GM23338 (cell line): ENCODE data around the gene NBDY. TPM values are rescaled to one million over a fixed set of nuclear protein-coding genes. Genes with fewer than 3 reads are reported as not detected.

Experiments
- ATAC-seq: fragments of 200-7000 bp; cut with Tn5 transposase; 3 replicates; pipeline ENCODE4 v1.9.1; 2020
- DNase-seq: peaks from one replicate; pipeline ENCODE4 v3.0.0-alpha.2; 2015; ENCODE audit warnings: low spot score
- H2AFZ ChIP-seq: fragments of 200-600 bp; sonication (generic); 2 replicates; pipeline ENCODE4 v1.8.0; 2016; ENCODE audit warnings: antibody characterized with exemption, mild to moderate bottlenecking, moderate library complexity
- H3F3A ChIP-seq: fragments of 200-600 bp; sonication (generic); replicated peaks from 2 replicates; pipeline ENCODE4 v1.8.0; 2017; ENCODE audit warnings: antibody characterized with exemption, mixed run types, low read depth
- H3K27ac ChIP-seq: fragments of 200-600 bp; sonication (generic); 2 replicates; pipeline ENCODE4 v1.6.1; 2016; ENCODE audit warnings: low read depth
- H3K27me3 ChIP-seq: fragments of 200-600 bp; sonication (generic); 2 replicates; pipeline ENCODE4 v1.8.0; 2016; ENCODE audit warnings: mild to moderate bottlenecking, mixed run types, moderate library complexity; ENCODE audit not compliant: insufficient read depth
- H3K36me3 ChIP-seq: fragments of 200-600 bp; sonication (generic); 2 replicates; pipeline ENCODE4 v1.8.0; 2016; ENCODE audit warnings: mild to moderate bottlenecking; ENCODE audit not compliant: insufficient read depth
- H3K4me1 ChIP-seq: fragments of 200-600 bp; sonication (generic); 2 replicates; pipeline ENCODE4 v1.8.0; 2016; ENCODE audit warnings: mild to moderate bottlenecking, moderate library complexity; ENCODE audit not compliant: insufficient read depth
- H3K4me2 ChIP-seq: fragments of 200-600 bp; sonication (generic); 2 replicates; pipeline ENCODE4 v1.7.1; 2017; ENCODE audit warnings: mixed run types
- H3K4me3 ChIP-seq: fragments of 200-600 bp; sonication (generic); 2 replicates; pipeline ENCODE4 v1.6.1; 2016; ENCODE audit warnings: mixed run types
- H3K79me2 ChIP-seq: fragments of 200-600 bp; sonication (generic); replicated peaks from 2 replicates; pipeline ENCODE4 v1.8.0; 2017; ENCODE audit warnings: mild to moderate bottlenecking; ENCODE audit not compliant: insufficient read depth
- H3K9me2 ChIP-seq: fragments of 200-600 bp; sonication (generic); 2 replicates; pipeline ENCODE4 v1.8.0; 2017; ENCODE audit not compliant: insufficient read depth
- H4K20me1 ChIP-seq: fragments of 200-600 bp; sonication (generic); replicated peaks from 2 replicates; pipeline ENCODE4 v1.8.0; 2017; ENCODE audit warnings: mild to moderate bottlenecking; ENCODE audit not compliant: insufficient read depth
- H3K27ac Mint-ChIP-seq: 2 replicates; pipeline ENCODE4 v1.8.0; 2020; ENCODE audit warnings: inconsistent platforms, mild to moderate bottlenecking, moderate library complexity, mixed read lengths
- H3K27me3 Mint-ChIP-seq: 3 replicates; pipeline ENCODE4 v1.8.0; 2022; ENCODE audit warnings: low read depth, mild to moderate bottlenecking, moderate library complexity, mixed read lengths, inconsistent platforms; ENCODE audit not compliant: insufficient read depth, poor library complexity
- H3K36me3 Mint-ChIP-seq: 3 replicates; pipeline ENCODE4 v1.8.0; 2021; ENCODE audit warnings: low read depth, mild to moderate bottlenecking, inconsistent platforms, moderate library complexity, mixed read lengths
- H3K4me1 Mint-ChIP-seq: 3 replicates; pipeline ENCODE4 v1.8.0; 2020; ENCODE audit warnings: mild to moderate bottlenecking, inconsistent platforms, mixed read lengths
- H3K4me3 Mint-ChIP-seq: 3 replicates; pipeline ENCODE4 v1.8.0; 2021; ENCODE audit warnings: moderate library complexity, mild to moderate bottlenecking, inconsistent platforms, mixed read lengths
- H3K9me3 Mint-ChIP-seq: 3 replicates; pipeline ENCODE4 v1.8.0; 2020; ENCODE audit warnings: moderate library complexity, mild to moderate bottlenecking, inconsistent platforms, mixed read lengths
- ETS1 ChIP-seq: IDR thresholded peaks from 2 replicates; pipeline ENCODE4 v1.6.1; 2016; ENCODE audit warnings: antibody characterized with exemption
- EZH2 ChIP-seq: fragments of 200-600 bp; sonication (generic); IDR thresholded peaks from one replicate; pipeline ENCODE4 v1.8.0; 2017; ENCODE audit warnings: antibody characterized with exemption, mild to moderate bottlenecking, low read depth; ENCODE audit not compliant: unreplicated experiment
- EZH2phosphoT487 ChIP-seq: fragments of 200-600 bp; sonication (generic); IDR thresholded peaks from one replicate; pipeline ENCODE4 v1.8.1; 2018; ENCODE audit warnings: antibody characterized with exemption; ENCODE audit not compliant: unreplicated experiment
- JUNB ChIP-seq: IDR thresholded peaks from one replicate; pipeline ENCODE4 v1.6.1; 2016; ENCODE audit warnings: antibody characterized with exemption; ENCODE audit not compliant: unreplicated experiment
- NANOG ChIP-seq: IDR thresholded peaks from 2 replicates; pipeline ENCODE4 v1.6.1; 2016; ENCODE audit warnings: antibody characterized with exemption, borderline replicate concordance
- REST ChIP-seq: IDR thresholded peaks from one replicate; pipeline ENCODE4 v1.6.1; 2018; ENCODE audit warnings: antibody characterized with exemption; ENCODE audit not compliant: unreplicated experiment
- STAT1 ChIP-seq: IDR thresholded peaks from one replicate; pipeline ENCODE4 v1.6.1; 2016; ENCODE audit warnings: antibody characterized with exemption; ENCODE audit not compliant: unreplicated experiment
- ZNF114 ChIP-seq: fragments of 250-450 bp; sonication (Bioruptor Pico); IDR thresholded peaks from 2 replicates; pipeline ENCODE4 v1.5.0; 2020; ENCODE audit warnings: mild to moderate bottlenecking, moderate library complexity
- ZNF331 ChIP-seq: fragments of 250-450 bp; sonication (Bioruptor Pico); IDR thresholded peaks from 2 replicates; pipeline ENCODE4 v1.5.0; 2020; ENCODE audit warnings: low read depth, mild to moderate bottlenecking, moderate library complexity
- polyA plus RNA-seq: library from polyadenylated mRNA; unstranded; fragments of >200 nt; fragmentation: Nextera tagmentation; extraction: Ambion mirVana; gene quantifications from 2 replicates; pipeline ENCODE4 v1.2.1, GENCODE V29; 2016
- total RNA-seq: library from RNA; depleted of rRNA; stranded (reverse); fragments of >200 nt; shearing (Covaris generic); gene quantifications from 2 replicates; pipeline ENCODE4 v1.2.3, GENCODE V29; 2014
- TF ChIP-seq, protein P1 (sequence below): fragments of 250-450 bp; sonication (Bioruptor Pico); IDR thresholded peaks from 2 replicates; pipeline ENCODE4 v1.5.0; 2020; ENCODE audit warnings: mild to moderate bottlenecking, moderate library complexity

NBDY gene
- total and polyA plus RNA-seq, 2 experiments from 2014 or later: 9.6 to 206 TPM

- TF ChIP-seq REST (no peak), STAT1 (no peak), ZNF114 (no peak), NANOG (no peak), ZNF331 (CRISPR knock-in tag) (no peak), EZH2phosphoT487 (no peak)
These were observed 71.3 kb downstream of the NBDY start (continued) for GRCh38 chrX:56800307-56800706.

DNA sequence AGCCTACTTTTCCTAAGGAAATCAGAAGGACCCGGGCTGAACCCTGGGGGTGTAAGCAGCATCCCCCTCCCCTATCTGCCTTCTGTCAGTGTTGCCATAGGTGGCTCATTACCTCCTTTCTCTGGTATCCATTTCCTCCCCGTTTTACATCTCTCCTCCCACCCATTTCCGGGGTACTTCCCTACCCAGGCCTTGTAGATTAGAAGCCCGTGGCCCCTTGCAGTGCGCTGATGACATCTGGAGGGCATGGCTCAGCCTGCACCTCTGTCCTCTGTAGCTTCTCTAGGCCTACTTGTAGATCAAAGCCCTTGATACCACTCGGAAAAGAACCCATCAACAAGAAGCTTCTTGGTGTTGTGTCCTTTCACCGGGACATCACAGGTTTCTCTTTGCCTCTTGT is 71.8 kb downstream of the NBDY start:
- Histone ChIP-seq H3K4me2 (no peak overlapping the region), H3K9me2 (no peaks in the 10 kb centered on the region), H3F3A (no peaks in the 10 kb centered on the region), H3K4me3 (no peak overlapping the region), H4K20me1 (no peaks in the 10 kb centered on the region), H3K27me3 (no peaks in the 10 kb centered on the region), H3K27ac (no peak overlapping the region), H3K36me3 (no peaks in the 10 kb centered on the region), H2AFZ (no peak overlapping the region), H3K4me1 (peaks cover 3% of the 10 kb centered on the region; the same call in 1 of the 2 replicates), H3K79me2 (0 out of 2 replicates have a peak, but pooled peaks cover 3% of the 10 kb centered on the region)
- H3K4me3 Mint-ChIP-seq: no peak overlapping the region
- DNase-seq (no peak), ATAC-seq (no peak; the same call in 2 of the 3 replicates)
- H3K27me3 Mint-ChIP-seq: peaks cover 6% of the 10 kb centered on the region
- H3K27ac Mint-ChIP-seq: no peak overlapping the region; the same call in 1 of the 2 replicates
- H3K4me1 Mint-ChIP-seq: peaks cover 31% of the 10 kb centered on the region
- peaks cover 36% of the 10 kb centered on the region for H3K36me3 Mint-ChIP-seq
- H3K9me3 Mint-ChIP-seq: no peaks in the 10 kb centered on the region; the same call in 2 of the 3 replicates
- TF ChIP-seq JUNB: no peak
- TF ChIP-seq EZH2: no peak
- no peak for TF ChIP-seq ETS1
- TF ChIP-seq ZNF114: no peak
- no peak for TF ChIP-seq EZH2phosphoT487
- TF ChIP-seq ZNF331 (CRISPR knock-in tag): no peak
- no peak for TF ChIP-seq STAT1
- TF ChIP-seq REST: no peak
- TF ChIP-seq NANOG: no peak
- TF ChIP-seq, protein P1, sequence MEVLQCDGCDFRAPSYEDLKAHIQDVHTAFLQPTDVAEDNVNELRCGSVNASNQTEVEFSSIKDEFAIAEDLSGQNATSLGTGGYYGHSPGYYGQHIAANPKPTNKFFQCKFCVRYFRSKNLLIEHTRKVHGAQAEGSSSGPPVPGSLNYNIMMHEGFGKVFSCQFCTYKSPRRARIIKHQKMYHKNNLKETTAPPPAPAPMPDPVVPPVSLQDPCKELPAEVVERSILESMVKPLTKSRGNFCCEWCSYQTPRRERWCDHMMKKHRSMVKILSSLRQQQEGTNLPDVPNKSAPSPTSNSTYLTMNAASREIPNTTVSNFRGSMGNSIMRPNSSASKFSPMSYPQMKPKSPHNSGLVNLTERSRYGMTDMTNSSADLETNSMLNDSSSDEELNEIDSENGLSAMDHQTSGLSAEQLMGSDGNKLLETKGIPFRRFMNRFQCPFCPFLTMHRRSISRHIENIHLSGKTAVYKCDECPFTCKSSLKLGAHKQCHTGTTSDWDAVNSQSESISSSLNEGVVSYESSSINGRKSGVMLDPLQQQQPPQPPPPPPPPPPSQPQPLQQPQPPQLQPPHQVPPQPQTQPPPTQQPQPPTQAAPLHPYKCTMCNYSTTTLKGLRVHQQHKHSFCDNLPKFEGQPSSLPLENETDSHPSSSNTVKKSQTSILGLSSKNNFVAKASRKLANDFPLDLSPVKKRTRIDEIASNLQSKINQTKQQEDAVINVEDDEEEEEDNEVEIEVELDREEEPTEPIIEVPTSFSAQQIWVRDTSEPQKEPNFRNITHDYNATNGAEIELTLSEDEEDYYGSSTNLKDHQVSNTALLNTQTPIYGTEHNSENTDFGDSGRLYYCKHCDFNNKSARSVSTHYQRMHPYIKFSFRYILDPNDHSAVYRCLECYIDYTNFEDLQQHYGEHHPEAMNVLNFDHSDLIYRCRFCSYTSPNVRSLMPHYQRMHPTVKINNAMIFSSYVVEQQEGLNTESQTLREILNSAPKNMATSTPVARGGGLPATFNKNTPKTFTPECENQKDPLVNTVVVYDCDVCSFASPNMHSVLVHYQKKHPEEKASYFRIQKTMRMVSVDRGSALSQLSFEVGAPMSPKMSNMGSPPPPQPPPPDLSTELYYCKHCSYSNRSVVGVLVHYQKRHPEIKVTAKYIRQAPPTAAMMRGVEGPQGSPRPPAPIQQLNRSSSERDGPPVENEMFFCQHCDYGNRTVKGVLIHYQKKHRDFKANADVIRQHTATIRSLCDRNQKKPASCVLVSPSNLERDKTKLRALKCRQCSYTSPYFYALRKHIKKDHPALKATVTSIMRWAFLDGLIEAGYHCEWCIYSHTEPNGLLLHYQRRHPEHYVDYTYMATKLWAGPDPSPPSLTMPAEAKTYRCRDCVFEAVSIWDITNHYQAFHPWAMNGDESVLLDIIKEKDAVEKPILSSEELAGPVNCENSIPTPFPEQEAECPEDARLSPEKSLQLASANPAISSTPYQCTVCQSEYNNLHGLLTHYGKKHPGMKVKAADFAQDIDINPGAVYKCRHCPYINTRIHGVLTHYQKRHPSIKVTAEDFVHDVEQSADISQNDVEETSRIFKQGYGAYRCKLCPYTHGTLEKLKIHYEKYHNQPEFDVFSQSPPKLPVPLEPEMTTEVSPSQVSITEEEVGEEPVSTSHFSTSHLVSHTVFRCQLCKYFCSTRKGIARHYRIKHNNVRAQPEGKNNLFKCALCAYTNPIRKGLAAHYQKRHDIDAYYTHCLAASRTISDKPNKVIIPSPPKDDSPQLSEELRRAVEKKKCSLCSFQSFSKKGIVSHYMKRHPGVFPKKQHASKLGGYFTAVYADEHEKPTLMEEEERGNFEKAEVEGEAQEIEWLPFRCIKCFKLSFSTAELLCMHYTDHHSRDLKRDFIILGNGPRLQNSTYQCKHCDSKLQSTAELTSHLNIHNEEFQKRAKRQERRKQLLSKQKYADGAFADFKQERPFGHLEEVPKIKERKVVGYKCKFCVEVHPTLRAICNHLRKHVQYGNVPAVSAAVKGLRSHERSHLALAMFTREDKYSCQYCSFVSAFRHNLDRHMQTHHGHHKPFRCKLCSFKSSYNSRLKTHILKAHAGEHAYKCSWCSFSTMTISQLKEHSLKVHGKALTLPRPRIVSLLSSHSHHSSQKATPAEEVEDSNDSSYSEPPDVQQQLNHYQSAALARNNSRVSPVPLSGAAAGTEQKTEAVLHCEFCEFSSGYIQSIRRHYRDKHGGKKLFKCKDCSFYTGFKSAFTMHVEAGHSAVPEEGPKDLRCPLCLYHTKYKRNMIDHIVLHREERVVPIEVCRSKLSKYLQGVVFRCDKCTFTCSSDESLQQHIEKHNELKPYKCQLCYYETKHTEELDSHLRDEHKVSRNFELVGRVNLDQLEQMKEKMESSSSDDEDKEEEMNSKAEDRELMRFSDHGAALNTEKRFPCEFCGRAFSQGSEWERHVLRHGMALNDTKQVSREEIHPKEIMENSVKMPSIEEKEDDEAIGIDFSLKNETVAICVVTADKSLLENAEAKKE (CRISPR knock-in tag): no peak
